Esophagus muscularis mucosa (tissue), 4 donors: Measurements from ENCODE around the gene RPLP2.

Experiments
- EP300 ChIP-seq: sonication (generic); formaldehyde crosslinking; IDR thresholded peaks from one replicate; pipeline ENCODE4 v1.6.1; 2017; ENCODE audit warnings: antibody characterized with exemption
- POLR2A ChIP-seq: fragments of 450-650 bp; IDR thresholded peaks from one replicate; pipeline ENCODE4 v1.6.1; 2017; ENCODE audit warnings: antibody characterized with exemption, moderate library complexity, mild to moderate bottlenecking, low read depth
- POLR2AphosphoS5 ChIP-seq, 2 donors: sonication (generic); formaldehyde crosslinking; IDR thresholded peaks; one replicate each; pipeline ENCODE4 v1.6.1; 2017; ENCODE audit warnings: antibody characterized with exemption in 2 of 2
- TF ChIP-seq, protein P1 (sequence below), 3 experiments: fragments of 200-600 bp in 2 of 3; fragments of 450-650 bp in 1 of 3; sonication (generic) in 2 of 3; IDR thresholded peaks; one replicate each; pipeline ENCODE4 v1.5.1; 2017 to 2019; ENCODE audit warnings: antibody characterized with exemption in 3 of 3, mild to moderate bottlenecking in 2 of 3, moderate library complexity in 1 of 3

DNA sequence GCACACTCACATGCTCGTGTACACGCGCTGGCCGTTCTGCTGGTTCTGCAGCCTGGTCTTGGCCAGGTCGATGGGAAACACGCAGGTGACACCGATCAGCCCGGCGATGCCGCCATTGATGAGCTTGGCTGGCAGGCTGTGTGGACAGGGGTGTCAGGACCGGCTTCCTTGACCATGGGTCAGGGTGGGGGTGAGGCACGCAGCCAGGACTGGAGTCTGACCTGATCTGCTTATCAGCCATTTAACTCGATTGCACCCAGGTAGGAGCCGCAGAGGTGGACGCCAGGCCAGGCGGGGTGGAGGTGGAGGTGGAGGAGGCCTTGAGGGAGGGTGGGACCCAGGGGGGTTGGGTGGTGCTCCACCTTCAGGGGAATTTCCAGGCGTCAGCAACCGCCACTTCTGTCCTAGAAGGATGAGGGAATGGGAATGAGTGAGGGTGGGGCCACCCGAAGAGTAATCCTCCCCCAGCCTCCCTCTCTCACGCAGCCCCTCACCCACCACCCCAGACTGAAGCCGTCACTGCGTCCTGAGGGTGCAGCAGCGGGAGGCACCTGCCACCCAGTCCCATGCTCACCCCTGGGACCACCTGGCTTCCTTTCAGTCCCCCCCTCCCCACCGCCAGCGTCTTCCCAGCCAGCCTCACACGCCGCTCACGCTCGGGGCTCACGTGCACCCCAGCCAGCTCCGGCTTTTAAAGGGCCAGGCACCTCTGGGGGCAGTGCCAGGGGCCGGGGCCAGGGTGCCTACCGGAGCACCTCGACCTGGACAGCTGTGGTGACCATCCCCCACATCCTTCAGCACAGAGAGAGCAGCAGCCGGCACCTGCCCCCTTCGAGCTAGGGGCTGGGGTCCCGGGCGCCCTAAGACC lies 14.8 kb upstream of the RPLP2 start:
- no peak for TF ChIP-seq POLR2A
- no peak for TF ChIP-seq POLR2AphosphoS5 (IDR thresholded peaks at IDR 0.05)
- TF ChIP-seq, protein P1, sequence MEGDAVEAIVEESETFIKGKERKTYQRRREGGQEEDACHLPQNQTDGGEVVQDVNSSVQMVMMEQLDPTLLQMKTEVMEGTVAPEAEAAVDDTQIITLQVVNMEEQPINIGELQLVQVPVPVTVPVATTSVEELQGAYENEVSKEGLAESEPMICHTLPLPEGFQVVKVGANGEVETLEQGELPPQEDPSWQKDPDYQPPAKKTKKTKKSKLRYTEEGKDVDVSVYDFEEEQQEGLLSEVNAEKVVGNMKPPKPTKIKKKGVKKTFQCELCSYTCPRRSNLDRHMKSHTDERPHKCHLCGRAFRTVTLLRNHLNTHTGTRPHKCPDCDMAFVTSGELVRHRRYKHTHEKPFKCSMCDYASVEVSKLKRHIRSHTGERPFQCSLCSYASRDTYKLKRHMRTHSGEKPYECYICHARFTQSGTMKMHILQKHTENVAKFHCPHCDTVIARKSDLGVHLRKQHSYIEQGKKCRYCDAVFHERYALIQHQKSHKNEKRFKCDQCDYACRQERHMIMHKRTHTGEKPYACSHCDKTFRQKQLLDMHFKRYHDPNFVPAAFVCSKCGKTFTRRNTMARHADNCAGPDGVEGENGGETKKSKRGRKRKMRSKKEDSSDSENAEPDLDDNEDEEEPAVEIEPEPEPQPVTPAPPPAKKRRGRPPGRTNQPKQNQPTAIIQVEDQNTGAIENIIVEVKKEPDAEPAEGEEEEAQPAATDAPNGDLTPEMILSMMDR (IDR thresholded peaks at IDR 0.05): no peak
- TF ChIP-seq EP300: no peak
